ENCODE results near the gene BUD31. TPM values are rescaled to one million over a fixed set of nuclear protein-coding genes. Genes with fewer than 3 reads are reported as not detected.
"Not testable (repeated sequence)": the region's sequence is repeated elsewhere in the genome, so short reads cannot be mapped to it uniquely, and the experiment has no call there.

BUD31 gene
- total RNA-seq, 2 donors from 2014 or later: 36.7 to 57.0 TPM

DNA sequence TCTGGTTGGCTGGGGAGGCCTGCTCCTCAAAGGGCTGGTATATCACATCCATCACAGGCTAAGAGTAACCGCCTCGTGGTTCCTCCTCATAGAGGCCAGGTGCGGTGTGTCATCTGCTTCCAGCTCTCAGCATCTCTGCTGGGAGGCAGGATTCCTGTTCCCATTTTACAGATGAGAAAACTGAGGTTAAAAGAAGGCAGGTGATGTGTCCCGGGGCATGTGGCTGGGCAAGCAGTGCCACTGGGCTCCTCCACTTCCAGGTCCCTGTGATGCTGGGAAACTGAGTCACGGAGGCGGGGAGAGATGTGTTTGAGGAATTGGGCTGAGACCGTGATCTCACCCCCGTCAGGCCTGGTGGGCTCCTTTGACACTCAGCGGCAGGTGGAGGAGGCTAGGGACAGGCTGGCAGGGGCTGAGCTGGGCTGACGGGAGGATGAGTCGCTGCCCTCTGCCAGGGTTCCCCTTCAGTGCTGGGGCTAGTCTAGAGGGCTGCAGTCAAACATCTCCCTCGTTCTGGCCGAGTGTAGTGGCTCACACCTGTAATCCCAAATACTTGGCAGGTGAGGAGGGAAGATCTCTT, 24.9 kb upstream of the BUD31 start:
- TF ChIP-seq, protein P1, sequence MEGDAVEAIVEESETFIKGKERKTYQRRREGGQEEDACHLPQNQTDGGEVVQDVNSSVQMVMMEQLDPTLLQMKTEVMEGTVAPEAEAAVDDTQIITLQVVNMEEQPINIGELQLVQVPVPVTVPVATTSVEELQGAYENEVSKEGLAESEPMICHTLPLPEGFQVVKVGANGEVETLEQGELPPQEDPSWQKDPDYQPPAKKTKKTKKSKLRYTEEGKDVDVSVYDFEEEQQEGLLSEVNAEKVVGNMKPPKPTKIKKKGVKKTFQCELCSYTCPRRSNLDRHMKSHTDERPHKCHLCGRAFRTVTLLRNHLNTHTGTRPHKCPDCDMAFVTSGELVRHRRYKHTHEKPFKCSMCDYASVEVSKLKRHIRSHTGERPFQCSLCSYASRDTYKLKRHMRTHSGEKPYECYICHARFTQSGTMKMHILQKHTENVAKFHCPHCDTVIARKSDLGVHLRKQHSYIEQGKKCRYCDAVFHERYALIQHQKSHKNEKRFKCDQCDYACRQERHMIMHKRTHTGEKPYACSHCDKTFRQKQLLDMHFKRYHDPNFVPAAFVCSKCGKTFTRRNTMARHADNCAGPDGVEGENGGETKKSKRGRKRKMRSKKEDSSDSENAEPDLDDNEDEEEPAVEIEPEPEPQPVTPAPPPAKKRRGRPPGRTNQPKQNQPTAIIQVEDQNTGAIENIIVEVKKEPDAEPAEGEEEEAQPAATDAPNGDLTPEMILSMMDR (IDR thresholded peaks at IDR 0.05): no peak
- Histone ChIP-seq H3K4me1 (peaks cover 0 to 32% of the 10 kb centered on the region in 2 donors), H3K27me3 (no peaks in the 10 kb centered on the region), H3K9me3 (no peaks in the 10 kb centered on the region), H3K4me3 (no peak overlapping the region), H3K36me3 (peaks cover 14% of the 10 kb centered on the region), H3K27ac (no peak overlapping the region)
- DNase-seq (ENCODE audit: low spot score): no peak

DNA sequence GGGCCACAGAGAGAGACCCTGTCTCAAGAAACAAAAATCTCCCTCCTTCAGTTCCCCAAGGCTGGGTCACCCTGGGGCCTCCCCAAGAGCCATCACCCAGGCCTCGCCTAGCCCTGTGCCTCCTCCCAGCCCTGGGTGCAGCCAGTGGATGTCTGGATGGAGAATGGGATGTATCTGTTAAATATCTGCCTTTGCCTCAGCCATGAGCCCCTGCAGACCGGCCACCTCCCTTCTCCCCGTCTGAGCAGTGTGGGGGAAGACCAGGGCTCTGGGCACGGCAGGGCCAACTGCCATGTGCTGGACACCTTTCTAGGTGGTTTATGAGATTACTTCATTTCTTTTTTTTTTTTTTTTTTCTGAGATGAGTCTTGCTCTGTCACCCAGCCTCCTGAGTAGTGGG, 24.2 kb upstream of the BUD31 start:
- H3K4me3 ChIP-seq: no peak overlapping the region
- H3K27me3 ChIP-seq: no peaks in the 10 kb centered on the region
- DNase-seq (ENCODE audit: low spot score): no peak
- H3K36me3 ChIP-seq: peaks cover 20% of the 10 kb centered on the region
- no peak overlapping the region for H3K27ac ChIP-seq
- H3K9me3 ChIP-seq: no peaks in the 10 kb centered on the region
- TF ChIP-seq, protein P1 (IDR thresholded peaks at IDR 0.05): no peak
- peaks cover 0 to 26% of the 10 kb centered on the region in 2 donors for H3K4me1 ChIP-seq

DNA sequence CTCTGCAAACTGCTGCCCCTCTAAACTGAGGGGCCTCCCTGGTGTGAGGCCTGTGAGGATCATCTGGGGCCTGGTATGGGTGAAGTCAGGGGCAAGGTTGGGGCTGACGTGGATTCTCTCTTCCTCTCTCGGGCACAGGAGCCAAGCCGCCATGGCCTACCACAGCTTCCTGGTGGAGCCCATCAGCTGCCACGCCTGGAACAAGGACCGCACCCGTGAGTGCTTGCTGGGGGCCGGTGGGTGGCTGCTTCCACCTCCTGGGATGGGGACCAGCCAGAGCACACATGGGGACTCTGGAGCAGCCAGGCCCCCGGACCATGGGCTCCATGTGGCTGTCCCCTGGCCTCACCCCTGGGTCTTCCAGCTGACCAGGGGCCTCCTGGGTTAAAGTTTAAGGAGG, 23.2 kb upstream of the BUD31 start:
- H3K27ac ChIP-seq: no peak overlapping the region
- H3K27me3 ChIP-seq: no peaks in the 10 kb centered on the region
- no peaks in the 10 kb centered on the region for H3K9me3 ChIP-seq
- peaks cover 28% of the 10 kb centered on the region for H3K36me3 ChIP-seq
- DNase-seq (ENCODE audit: low spot score): no peak
- H3K4me1 ChIP-seq: peaks cover 0 to 15% of the 10 kb centered on the region in 2 donors
- H3K4me3 ChIP-seq: no peak overlapping the region
- TF ChIP-seq, protein P1 (IDR thresholded peaks at IDR 0.05): no peak

DNA sequence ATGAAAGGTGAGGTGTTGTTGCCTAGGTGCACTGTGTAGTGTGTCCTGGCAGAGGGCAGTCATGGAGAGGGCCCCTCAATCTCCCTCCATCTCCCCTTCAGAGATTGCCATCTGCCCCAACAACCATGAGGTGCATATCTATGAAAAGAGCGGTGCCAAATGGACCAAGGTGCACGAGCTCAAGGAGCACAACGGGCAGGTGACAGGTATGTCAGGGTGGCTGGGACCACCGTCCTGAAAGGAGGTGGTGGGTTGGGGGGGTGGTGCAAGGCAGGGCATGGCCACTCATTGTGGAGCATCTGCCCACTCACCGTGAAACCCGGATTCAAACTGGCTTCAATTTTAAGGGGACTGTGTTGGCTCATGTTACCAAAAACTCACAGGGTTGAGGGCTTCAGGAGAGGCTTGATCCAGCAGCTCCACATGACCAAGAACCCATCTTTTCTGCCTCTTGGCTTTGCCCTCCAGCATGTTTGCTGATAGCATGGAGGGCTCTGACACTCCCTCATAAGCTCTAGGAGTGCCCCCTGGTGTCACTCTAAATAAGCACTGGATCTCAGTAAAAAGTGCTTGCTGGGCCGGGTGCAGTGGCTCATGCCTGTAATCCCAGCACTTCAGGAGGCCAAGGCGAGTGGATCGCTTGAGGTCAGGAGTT, 22.1 kb upstream of the BUD31 start:
- no peak for DNase-seq (ENCODE audit: low spot score)
- H3K36me3 ChIP-seq: peaks cover 28% of the 10 kb centered on the region
- TF ChIP-seq, protein P1 (IDR thresholded peaks at IDR 0.05): no peak
- H3K9me3 ChIP-seq: no peaks in the 10 kb centered on the region
- H3K4me3 ChIP-seq: no peak overlapping the region
- H3K4me1 ChIP-seq: peaks cover 0 to 4% of the 10 kb centered on the region in 2 donors
- H3K27ac ChIP-seq: no peak overlapping the region
- no peaks in the 10 kb centered on the region for H3K27me3 ChIP-seq

DNA sequence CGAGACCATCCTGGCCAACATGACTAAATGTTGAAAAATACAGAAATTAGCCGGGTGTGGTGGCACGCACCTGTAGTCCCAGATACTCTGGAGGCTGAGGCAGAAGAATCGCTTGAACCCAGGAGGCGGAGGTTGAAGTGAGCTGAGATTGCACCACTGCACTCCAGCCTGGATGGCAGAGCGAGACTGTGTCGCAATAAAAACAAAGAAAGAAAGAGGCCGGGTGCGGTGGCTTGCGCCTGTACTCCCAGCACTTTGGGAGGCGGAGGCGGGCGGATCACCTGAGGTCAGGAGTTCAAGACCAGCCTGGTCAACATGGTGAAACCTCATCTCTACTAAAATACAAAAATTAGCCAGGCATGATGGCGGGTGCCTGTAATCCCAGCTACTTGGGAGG, 21.5 kb upstream of the BUD31 start:
- not testable (repeated sequence) for DNase-seq (ENCODE audit: low spot score); H3K9me3 ChIP-seq; H3K4me1 ChIP-seq; H3K27ac ChIP-seq; H3K27me3 ChIP-seq; H3K4me3 ChIP-seq
- peaks cover 28% of the 10 kb centered on the region for H3K36me3 ChIP-seq

DNA sequence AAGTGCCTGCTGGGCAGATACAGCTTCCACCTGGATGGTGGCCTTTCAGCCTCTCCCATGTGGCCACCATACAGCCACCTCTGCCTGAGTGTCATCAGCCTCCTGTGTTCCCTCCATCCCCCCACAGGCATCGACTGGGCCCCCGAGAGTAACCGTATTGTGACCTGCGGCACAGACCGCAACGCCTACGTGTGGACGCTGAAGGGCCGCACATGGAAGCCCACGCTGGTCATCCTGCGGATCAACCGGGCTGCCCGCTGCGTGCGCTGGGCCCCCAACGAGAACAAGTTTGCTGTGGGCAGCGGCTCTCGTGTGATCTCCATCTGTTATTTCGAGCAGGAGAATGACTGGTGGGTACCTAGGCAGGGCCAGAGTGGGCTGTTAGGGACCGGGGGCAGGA, 20.9 kb upstream of the BUD31 start:
- no peaks in the 10 kb centered on the region for H3K9me3 ChIP-seq
- H3K27me3 ChIP-seq: no peaks in the 10 kb centered on the region
- peaks cover 0 to 10% of the 10 kb centered on the region in 2 donors for H3K4me1 ChIP-seq
- H3K36me3 ChIP-seq: peaks cover 28% of the 10 kb centered on the region
- H3K4me3 ChIP-seq: no peak overlapping the region
- no peak for DNase-seq (ENCODE audit: low spot score)
- H3K27ac ChIP-seq: no peak overlapping the region
- TF ChIP-seq, protein P1 (IDR thresholded peaks at IDR 0.05): no peak
